HG03558 (cell line): ENCODE data around the gene SMIM13.
"Not testable (repeated sequence)": the region's sequence is repeated elsewhere in the genome, so short reads cannot be mapped to it uniquely, and the experiment has no call there.

Experiments used
- ATAC-seq: cut with Tn5 transposase; IDR thresholded peaks from one replicate; pipeline ENCODE4 v1.9.1; 2021; ENCODE audit warnings: moderate number of reproducible peaks; ENCODE audit not compliant: unreplicated experiment; ENCODE audit errors: extremely low read depth

The SMIM13 gene

DNA sequence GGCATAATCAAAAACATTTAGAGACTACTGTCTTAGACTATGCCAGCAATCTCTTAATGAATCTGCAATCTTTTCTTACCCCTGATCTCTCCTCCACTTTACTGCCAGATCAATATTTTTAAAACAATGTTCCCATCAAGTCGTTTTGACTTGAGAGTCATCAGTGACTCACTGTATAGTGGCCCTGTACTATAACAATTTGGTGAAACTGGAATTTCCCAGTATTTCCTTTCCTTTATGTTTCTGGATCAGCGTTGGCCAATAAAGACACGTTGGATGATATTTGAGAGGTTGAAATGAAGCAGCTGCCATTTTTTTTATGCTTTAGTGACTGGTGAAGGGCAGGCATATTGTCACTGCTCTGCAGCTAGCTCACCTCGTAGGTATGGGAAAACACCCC lies 10.1 kb upstream of the SMIM13 start:
- no peak for ATAC-seq

DNA sequence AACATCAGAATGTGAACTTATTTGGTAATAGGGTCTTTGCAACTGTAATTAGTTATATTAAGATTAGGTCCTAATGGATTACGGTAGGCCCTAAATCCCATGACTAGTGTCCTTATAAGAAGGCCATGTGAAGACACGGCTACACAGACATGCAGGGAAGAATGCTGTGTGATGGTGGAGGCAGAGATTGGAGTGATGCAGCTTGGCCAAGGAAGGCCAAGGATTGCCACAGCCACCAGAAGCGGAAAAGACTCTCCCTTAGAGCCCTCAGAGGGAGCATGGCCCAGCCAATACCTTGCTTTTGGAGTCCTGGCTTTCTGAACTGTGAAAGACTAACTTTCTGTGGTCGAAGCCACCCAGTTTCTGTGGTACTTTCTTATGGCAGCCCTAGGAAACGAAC lies 9.7 kb upstream of the SMIM13 start:
- ATAC-seq, result no peak

DNA sequence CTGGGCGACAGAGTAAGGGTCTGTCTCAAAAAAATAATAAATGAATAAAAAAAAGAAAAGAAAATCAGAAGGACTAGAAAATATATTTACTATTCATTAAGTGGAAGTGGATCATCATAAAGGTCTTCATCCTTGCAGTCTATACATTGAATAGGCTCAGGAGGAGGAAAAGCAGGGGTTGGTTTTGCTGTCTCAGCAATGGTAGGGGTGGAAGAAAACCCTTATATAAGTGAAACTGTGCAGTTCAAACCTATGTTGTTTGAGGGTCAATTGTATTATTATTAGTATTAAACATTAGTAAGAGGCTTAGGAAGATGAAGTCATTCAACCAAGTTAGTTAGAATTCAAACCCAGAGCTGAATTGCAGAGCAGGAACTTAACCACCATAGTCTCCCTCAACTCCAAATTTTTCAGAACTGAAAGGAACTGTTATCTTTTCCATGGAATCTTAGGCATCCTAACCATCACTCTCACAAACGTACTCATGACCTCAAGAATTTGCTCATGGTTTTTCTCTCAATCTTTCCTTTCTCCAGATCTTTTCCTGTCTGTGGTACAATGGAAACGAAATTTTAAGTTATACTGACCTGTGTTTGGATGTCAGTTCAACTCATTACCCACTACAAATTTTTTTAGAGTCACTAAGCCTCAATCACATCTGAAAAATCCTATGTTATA lies 7.7 kb upstream of the SMIM13 start:
- no peak for ATAC-seq

DNA sequence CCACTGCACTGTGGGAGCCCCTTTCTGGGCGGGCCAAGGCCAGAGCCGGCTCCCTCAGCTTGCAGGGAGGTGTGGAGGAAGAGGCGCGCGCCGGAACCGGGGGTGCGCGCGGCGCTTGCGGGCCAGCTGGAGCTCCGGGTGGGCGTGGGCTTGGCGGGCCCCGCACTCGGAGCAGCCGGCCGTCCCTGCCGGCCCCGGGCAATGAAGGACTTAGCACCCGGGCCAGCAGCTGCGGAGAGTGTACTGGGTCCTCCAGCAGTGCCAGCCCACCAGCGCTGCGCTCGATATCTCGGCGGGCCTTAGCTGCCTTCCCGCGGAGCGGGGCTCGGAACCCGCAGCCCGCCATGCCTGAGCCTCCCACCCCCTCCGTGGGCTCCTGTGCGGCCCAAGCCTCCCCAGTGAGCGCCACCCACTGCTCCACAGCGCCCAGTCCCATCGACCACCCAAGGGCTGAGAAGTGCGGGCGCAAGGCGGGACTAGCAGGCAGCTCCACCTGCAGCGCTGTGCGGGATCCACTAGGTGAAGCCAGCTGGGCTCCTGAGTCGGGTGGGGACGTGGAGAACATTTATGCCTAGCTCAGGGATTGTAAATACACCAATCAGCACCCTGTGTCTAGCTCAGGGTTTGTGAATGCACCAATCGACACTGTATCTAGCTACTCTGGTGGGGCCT lies 6.4 kb upstream of the SMIM13 start:
- ATAC-seq, result not testable (repeated sequence)

DNA sequence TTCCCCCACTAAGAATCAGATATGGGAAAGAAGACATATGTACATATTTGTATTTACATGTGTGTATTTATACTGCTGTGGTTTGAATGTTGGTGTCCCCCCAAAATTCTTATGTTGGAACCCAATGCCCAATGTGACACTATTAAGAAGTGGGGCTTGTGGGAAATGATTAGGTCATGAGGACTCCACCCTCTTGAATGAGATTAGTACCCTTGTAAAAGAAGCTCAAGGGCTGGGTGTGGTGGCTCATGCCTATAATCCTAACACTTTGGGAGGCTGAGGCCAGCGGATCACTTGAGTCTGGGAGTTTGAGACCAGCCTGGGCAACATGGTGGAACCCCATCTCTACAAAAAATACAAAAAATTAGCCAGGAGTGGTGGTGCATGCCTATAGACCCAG lies 3.9 kb upstream of the SMIM13 start:
- no peak for ATAC-seq

DNA sequence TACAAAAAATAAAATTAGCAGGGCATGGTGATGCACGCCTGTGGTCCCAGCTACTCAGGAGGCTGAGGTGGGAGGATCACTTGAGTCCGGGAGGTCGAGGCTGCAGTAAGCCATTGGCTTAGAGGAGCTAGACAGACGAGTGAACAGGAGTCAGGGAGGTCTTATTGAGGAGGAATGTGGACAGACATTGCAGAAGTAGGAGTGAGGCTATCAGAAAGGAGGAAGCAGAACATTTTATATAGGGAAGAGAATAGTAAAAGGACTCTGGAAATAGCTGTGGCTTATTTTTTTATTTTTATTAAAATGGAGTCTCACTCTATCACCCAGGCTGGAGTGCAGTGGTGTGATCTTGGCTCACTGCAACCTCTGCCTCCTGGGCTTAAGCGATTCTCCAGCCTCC lies 2.5 kb upstream of the SMIM13 start:
- ATAC-seq, result not testable (repeated sequence)

DNA sequence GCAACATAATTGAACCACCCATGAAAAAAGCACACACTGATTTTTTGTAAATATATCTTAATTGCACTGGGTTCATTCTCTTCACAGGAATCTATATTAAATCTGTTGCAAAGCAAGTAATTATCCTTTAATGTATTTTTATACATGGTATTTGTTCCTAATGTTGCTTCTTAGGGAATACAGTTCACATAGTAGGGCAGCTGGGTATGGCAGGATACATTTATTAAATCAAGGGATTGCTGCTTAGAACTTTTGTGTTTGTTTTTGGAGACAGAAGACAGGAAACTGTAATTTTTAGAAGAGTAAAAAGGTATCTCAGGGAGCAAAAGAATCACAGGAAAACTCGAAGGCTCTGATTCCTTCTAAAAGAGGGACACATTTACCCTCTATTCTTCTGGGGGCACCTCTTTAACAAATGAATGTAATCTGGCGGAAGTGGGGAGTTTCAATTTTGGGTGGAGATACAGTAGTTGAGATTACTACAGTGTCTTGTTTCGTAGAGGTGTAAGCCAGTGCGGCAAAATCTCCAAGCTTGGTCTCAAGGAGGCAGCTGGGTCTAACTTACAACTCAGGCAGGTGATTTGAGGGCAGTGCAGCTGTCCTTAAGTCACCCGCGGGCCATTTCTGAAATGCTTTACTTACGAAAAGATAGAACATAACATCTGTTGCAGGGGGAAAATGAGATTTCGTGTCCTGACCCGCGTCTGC lies 812 bp upstream of the SMIM13 start:
- ATAC-seq, result peak; percentile 27

DNA sequence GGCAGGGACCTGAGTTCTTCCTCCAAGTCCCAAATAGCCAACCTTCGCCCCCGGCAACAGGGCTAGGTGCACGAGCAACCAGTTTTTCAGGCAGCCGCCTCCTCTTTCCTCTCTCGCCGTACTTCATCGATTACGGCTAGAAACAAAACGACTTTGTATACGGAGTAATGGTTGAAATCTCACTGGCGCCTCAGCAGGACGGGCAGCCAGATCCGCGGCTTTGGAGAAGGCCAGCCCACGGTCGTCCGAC lies 333 bp upstream of the SMIM13 start:
- no peak for ATAC-seq

DNA sequence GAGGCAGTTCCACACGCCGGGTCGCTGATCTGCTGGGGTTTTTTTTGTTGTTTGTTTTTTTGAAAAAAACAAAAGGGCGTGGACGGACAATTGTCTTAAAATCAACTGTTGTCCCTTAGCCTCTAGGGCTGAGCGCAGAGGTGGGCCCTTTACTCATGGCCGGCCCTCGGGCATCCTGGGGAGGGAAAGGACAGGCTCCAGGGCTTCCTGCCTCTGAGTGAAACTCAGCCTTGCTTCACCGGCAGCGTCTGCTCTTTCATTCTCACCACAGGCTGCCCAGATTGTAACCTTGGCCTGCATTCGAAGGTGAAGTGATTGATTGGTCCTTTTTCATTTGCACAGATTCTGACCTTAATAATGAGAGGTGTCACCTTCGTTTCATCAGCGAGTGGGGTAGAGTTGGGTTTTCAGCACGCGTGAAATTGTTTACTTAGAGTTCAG lies 797 bp downstream of the SMIM13 start:
- peak; percentile 16 for ATAC-seq

DNA sequence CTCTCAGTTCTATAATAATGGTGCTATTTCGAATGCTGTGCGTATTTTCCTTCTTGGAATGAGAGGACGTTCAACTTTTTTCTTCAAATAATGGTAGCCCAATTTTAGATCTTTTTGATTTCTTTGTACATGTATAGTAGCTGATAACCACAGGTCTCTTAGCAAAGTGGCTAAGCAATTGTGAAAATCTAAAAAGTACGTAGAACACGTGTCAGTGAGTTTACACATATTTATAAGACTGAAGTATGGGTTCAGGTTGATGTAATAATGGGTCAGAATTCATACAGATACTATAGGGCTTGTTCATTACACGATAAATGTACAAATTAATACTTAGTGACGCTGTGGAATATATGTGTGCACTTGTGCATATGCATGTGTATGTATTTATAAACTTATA lies 1.3 kb downstream of the SMIM13 start:
- no peak for ATAC-seq

DNA sequence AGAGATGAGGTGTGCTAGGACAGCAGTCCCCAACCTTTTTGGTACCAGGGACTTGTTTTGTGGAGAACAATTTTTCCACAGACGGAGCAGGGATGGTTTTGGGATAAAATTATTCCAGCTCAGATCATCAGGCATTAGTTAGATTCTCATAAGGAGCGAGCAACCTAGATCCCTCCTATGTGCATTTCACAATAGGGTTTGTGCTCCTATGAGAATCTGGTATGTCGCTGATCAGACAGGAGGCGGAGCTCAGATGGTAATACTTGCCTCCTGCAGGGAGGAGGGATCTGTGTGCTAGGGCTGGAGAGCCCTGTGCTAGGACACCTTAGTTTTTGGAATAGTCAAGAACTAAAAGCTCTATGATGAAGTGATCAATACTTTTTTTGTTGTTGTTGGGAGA lies 2.5 kb downstream of the SMIM13 start:
- ATAC-seq, result no peak

DNA sequence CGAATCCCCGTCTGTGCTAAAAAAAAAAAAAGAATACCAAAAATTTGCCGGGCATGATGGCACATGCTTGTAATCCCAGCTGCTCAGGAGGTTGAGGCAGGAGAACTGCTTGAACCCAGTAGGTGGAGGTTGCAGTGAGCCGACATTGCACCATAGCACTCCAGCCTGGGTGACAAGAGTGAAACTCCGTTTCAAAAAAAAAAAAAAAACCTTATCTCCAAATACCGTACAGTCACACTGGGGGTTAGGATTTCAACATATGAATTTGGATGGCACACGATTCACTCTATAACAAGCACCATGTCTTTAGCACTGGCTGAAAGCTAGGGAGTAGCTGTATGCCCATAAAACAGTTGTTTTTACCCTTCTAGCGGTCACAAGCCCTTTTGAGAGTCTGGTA lies 3.8 kb downstream of the SMIM13 start:
- no peak for ATAC-seq

DNA sequence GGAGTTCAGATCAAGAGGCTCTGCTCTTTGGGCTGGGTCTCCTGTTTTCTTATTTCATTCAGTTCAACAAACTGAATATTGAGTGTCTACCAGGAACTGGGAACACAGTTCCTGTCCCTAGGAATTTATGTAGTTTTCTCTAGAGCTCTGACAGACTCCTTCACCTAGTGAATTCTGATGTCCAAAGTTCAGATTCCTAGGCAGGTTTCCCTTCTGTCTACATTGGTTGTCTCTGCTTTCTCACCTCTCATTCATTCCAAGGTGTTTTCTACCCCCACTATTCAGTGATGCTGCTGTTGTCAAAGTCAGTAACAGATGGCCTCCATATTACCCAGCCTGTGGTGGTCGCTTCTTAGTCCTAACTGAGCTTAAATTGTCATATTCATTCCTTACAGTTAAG lies 4.4 kb downstream of the SMIM13 start:
- no peak for ATAC-seq

DNA sequence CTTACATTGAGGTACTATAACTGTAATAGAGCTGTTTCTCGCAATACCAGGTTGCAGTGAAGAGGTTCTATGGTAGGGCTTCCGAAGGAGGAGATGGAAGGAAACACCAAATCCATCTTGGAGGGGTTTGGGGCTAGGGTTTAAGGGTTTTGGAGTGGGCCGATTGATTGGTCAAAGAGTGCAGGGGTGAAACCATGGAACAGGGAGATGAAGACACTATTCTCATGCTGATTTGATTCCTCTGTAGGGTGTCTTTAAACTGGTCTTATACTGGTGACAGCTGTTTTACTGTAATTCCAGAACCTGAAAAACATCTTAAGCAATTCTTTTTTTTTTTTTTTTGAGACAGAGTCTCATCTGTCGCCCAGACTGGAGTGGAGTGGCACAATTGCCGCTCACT lies 7.8 kb downstream of the SMIM13 start:
- no peak for ATAC-seq

DNA sequence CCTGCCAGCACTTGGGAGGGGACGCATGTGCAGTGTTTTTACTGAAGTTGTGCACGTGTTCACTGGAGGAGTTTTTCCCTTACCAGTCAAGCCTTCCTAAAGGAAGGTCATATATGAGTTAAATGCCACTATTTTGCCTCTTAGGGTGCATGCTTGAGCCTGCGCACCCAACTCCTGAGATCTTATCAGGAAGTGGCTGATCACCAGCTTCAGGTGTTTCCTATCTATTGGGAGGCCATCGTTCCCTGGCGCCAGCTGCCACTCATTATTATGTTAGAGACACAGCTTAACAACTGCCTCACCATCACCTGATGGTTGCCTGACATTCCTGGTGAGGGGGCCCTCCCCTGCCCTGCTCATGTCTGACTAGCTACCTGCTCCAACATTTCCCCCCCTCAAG lies 9.4 kb downstream of the SMIM13 start:
- no peak for ATAC-seq

DNA sequence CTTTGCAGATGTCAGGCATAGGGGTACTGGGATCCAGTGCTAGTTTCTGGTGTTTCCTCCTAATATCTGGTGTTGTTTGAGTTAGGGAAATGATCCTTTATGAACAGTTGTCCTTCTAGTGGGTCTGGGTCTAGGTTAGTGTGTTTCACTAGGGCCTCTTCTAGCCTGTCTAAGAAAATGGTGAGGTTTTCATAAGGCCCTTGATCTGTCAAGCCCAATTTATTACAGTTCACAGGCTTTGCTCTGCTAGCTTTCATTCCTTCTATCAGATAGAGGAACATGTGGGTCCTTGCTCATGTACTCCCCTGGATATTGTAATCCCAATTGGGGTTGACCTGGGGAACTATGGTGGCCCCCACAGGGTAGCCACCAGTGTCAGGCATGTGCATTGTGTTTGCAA lies 15.1 kb downstream of the SMIM13 start:
- ATAC-seq, result no peak

DNA sequence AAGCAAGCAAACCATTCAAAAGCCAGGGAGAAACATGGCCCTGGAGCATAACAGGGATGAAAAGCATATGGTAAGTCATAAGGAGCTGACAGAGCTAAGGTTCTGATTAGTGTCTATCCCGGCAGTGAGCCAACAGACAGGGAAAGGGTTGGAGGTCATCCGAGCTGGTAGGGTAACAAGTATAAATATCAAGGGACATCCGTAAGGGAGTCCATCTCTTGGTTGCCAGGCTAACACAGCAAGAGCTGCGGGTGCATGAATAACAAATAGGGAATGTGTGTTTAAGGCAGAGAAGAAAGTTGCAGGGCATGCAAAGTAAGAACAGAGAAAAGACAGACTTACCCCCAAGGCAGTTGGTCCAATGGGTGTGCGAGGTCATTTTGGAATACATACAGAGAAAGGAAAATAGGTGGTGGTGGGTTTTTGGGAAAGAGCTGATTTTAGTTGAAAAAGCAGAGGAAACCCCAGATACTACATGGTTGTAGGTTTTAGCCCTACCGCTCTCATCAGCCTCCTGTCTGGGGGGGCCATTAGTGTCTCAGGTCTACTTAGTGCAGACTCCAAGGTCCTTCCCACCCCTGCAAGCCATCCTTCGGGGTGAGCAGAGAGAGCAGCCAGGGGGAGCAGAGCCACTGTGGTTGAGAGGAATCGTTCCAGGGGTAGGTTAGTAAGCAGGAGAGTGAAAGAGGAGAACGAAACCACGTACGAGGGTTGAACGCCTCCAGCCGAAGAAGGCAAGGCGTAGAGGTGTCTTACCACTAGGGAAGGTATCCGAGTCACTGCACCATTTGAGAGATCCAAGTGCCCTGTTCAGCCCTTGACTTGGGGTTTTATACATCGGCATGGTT lies 17.5 kb downstream of the SMIM13 start, which contains the start of gene ERVFRD-1:
ERVFRD-1 (minus strand) TSS at position 805 of the 848 bp plus-strand sequence. CDS start 6,415 bp downstream, outside the sequence.
- ATAC-seq, result no peak

DNA sequence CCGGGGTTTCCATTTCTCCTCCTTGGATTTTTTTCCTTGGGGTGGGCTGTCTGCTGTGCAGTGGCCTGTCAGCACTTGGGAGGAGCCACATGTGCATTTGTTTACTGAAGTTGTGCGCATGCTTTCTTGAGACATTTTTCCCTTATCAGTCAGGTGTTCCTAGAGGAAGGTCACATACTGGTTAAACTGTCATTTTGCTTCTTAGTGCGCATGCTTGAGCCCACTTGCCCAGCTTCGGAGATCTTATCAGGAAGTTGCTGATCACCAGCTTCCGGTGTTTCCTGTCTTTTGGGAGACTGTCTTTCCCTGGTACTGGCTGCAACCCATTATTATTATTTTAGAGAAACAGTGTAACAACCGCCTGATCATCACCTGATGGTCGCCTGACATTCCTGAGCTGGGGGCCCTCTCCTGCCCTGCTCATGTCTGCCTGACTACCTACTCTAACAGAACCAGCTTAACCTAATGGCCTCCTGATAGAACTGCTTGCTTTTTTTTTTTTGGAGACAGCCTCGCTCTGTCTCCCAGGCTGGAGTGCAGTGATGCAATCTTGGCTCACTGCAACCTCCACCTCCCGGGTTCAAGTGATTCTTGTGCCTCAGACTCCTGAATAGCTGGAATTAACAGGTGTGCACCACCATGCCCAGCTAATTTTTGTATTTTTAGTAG lies 18.3 kb downstream of the SMIM13 start:
- ATAC-seq, result no peak

DNA sequence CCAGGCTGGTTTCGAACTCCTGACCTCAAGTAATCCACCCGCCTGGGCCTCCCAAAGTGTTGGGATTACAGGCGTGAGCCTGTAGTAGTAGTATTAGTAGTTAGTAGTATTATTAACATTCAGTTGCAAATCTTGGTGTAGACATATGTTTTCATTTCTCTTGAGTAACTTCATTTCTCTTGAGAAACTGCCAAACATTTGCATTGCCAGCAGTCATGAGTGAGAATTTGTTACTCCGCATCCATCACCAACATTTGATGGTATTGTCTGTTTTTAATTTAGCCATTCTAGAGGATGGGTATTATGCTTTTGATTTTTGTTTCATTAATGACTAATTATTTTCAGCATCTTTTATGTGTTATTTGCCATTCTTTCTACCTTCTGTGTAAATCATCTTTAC lies 19.4 kb downstream of the SMIM13 start:
- ATAC-seq, result no peak

DNA sequence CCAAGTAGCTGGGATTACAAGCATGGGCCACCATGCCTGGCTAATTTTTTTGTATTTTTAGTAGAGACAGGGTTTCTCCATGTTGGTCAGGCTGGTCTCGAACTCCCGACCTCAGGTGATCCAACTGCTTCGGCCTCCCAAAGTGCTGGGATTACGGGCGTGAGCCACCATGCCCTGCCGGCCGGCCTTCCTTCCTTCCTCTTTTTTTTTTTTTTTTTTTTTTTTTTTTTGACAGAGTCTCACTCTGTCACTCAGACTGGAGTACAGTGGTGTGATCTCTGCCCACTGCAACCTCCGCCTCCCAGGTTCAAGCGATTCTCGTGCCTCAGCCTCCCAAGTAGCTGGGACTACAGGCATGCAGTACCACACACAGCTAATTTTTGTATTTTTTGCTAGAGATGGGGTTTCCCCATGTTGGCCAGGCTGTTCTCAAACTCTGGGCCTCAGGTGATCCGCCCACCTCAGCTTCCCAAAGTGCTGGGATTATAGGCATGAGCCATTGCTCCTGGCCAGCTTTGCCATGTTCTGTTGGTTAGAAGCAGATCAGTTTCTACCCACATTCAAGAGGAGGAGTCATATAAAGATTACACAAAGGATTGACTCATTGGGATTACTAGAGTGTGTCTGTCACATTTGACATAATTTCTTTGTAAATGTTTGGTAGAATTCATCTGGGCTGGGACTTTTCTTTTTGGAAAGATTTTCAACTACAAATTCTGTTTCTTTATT lies 22.3 kb downstream of the SMIM13 start:
- ATAC-seq, result not testable (repeated sequence)
